Memory B cell (primary cell): ENCODE data around the gene MAOA.
"Not testable (repeated sequence)": the region's sequence is repeated elsewhere in the genome, so short reads cannot be mapped to it uniquely, and the experiment has no call there.

Experiments used
- ATAC-seq: fragments of 150-1000 bp; cut with Tn5 transposase; 2 replicates; pipeline ENCODE4 v1.10.0; 2021; ENCODE audit warnings: low read depth, mild to moderate bottlenecking, moderate library complexity
- DNase-seq, 2 donors: peaks; one replicate each; pipeline ENCODE4 v3.0.0; 2022; ENCODE audit warnings: low spot score in 2 of 2
- H3K27ac Mint-ChIP-seq: one replicate; pipeline ENCODE4 v1.8.0; 2022; ENCODE audit warnings: mild to moderate bottlenecking, moderate library complexity, mixed read lengths
- H3K27me3 Mint-ChIP-seq: one replicate; pipeline ENCODE4 v1.8.0; 2022; ENCODE audit warnings: mixed read lengths
- H3K36me3 Mint-ChIP-seq: one replicate; pipeline ENCODE4 v1.8.0; 2022; ENCODE audit warnings: mild to moderate bottlenecking, mixed read lengths
- H3K4me1 Mint-ChIP-seq: one replicate; pipeline ENCODE4 v1.8.0; 2022; ENCODE audit warnings: mixed read lengths
- H3K4me3 Mint-ChIP-seq: one replicate; pipeline ENCODE4 v1.8.0; 2022; ENCODE audit warnings: mild to moderate bottlenecking, moderate library complexity, mixed read lengths
- H3K9me3 Mint-ChIP-seq: one replicate; pipeline ENCODE4 v1.8.0; 2022; ENCODE audit warnings: mixed read lengths

Gene MAOA

DNA sequence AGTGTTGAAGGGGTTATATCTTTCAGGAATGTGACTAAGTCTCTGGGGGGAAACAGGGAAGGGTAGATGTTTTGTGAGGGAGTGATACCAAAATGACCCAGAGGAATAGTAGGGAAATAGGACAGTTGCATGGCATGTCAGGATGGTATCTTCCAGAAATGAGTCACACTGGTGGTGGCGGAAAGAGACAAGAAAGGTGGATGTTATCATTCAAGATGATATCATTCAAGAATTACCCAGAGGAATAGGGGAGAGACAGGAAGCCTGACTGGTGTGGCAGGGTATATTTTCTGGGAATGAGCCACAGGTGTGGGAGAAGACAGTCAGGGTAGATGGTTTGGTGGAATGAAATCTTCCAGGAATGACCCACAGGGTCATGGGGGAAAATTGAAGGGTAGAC lies 61.1 kb downstream of the MAOA start:
- Mint-ChIP-seq H3K27ac (no peak overlapping the region), H3K36me3 (no peaks in the 10 kb centered on the region), H3K4me1 (no peaks in the 10 kb centered on the region), H3K4me3 (no peak overlapping the region), H3K9me3 (no peaks in the 10 kb centered on the region), H3K27me3 (no peaks in the 10 kb centered on the region)
- DNase-seq (no peak), ATAC-seq (no peak)

DNA sequence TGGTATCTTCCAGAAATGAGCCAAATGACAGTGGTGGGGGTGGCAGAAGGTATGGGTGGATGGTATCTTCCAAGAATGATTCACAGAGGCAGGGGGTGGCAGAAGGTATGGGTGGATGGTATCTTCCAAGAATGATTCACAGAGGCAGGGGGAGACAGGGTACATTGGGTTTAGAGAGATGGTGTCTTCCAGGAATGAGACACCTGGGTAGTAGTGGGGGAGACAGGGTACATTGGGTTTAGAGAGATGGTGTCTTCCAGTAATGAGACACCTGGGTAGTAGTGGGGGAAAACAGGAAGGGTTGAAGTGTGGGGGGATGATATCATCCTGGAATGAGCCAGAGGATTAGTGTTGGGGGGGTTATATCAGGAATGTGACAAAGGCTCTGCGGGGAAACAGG lies 62.0 kb downstream of the MAOA start:
- no peak for DNase-seq
- H3K27ac Mint-ChIP-seq: no peak overlapping the region
- H3K4me3 Mint-ChIP-seq: no peak overlapping the region
- no peaks in the 10 kb centered on the region for H3K9me3 Mint-ChIP-seq
- no peaks in the 10 kb centered on the region for H3K4me1 Mint-ChIP-seq
- no peaks in the 10 kb centered on the region for H3K36me3 Mint-ChIP-seq
- ATAC-seq: no peak
- no peaks in the 10 kb centered on the region for H3K27me3 Mint-ChIP-seq

DNA sequence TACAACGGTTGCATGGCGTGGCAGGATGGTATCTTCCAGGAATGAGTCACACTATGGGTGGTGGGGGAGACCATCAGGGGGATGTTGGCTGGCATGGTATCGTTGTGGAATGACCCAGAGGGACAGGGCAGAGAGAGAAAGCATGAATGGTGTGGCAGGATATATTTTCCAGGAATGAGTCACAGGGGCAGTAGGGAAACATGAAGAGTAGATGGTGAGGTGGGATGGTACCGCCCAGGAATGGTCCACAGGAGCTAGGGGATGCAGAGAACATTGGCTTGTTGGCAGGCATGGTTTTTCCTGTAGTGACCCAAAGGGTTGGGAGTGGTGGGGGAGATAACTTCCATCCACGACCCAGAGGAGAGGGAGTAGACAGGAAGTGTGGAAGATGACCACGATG lies 62.4 kb downstream of the MAOA start:
- H3K27me3 Mint-ChIP-seq: no peaks in the 10 kb centered on the region
- no peak overlapping the region for H3K4me3 Mint-ChIP-seq
- no peaks in the 10 kb centered on the region for H3K4me1 Mint-ChIP-seq
- H3K9me3 Mint-ChIP-seq: no peaks in the 10 kb centered on the region
- no peak overlapping the region for H3K27ac Mint-ChIP-seq
- DNase-seq: no peak
- no peak for ATAC-seq
- no peaks in the 10 kb centered on the region for H3K36me3 Mint-ChIP-seq

DNA sequence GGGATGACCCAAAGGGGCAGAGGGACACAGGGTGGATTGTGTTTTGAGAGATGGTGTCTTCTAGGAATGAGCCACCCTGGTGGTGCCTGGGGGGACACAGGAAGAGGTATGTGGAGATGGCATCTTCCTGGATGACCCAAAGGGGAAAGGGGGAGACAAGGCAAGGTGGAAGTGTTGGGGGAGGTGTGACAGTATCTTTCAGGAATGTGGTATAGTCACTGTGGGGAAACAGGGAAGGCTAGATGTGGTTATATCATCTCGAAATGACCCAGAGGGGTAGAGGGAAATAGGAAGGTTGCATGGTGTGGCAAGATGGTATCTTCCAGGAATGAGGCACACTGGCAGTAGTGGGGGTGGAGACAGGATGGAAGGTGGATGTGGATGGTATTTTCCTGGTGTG lies 62.9 kb downstream of the MAOA start:
- H3K4me1 Mint-ChIP-seq: no peaks in the 10 kb centered on the region
- no peak overlapping the region for H3K27ac Mint-ChIP-seq

DNA sequence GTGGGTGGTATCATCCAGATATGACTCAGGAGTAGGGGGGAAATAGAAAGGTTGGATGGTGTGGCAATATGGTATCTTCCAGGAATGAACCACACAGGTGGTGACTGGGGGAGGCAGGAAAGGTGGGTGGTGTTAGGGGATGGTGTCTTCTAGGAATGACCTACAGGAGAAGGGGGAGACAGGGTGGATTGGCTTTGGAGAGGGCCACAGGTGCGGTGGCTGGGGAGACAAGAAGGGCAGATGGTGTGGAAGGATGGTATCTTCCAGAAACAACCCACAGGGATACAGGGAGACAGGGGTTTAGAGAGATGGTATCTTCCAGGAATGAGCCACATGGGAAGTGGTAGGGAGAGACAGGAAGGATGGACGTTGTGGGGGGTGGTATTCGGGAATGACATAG lies 64.0 kb downstream of the MAOA start:
- Mint-ChIP-seq H3K9me3 (no peaks in the 10 kb centered on the region), H3K27me3 (no peaks in the 10 kb centered on the region), H3K4me1 (no peaks in the 10 kb centered on the region), H3K27ac (no peak overlapping the region), H3K36me3 (no peaks in the 10 kb centered on the region), H3K4me3 (no peak overlapping the region)
- DNase-seq (no peak), ATAC-seq (no peak)

More for the DNA sequence above, 62.9 kb downstream of the MAOA start:
- DNase-seq (no peak), ATAC-seq (no peak)
- no peaks in the 10 kb centered on the region for H3K36me3 Mint-ChIP-seq
- no peaks in the 10 kb centered on the region for H3K27me3 Mint-ChIP-seq
- H3K9me3 Mint-ChIP-seq: no peaks in the 10 kb centered on the region
- H3K4me3 Mint-ChIP-seq: no peak overlapping the region

DNA sequence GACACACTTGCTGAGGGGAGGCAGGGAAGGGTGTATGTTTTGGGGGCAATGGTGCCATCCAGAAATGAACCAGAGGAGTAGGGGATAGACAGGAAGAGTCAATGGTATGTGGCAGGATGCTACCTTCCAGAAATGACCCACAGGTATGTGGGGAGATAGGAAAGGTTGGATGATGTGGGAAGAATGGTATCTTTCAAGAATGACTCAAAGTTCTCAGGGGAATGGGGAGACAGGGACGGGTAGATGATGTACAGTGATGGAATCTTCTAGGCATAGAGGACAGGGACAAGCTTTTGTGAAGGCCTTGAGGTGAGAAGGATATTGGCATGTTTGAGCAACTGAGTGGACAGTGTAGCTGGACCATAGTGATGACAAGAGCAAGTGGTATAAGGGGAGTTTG lies 64.9 kb downstream of the MAOA start:
- no peaks in the 10 kb centered on the region for H3K36me3 Mint-ChIP-seq
- H3K27ac Mint-ChIP-seq: no peak overlapping the region
- H3K4me3 Mint-ChIP-seq: no peak overlapping the region
- DNase-seq: no peak
- no peaks in the 10 kb centered on the region for H3K9me3 Mint-ChIP-seq
- H3K27me3 Mint-ChIP-seq: no peaks in the 10 kb centered on the region
- no peaks in the 10 kb centered on the region for H3K4me1 Mint-ChIP-seq
- no peak for ATAC-seq

DNA sequence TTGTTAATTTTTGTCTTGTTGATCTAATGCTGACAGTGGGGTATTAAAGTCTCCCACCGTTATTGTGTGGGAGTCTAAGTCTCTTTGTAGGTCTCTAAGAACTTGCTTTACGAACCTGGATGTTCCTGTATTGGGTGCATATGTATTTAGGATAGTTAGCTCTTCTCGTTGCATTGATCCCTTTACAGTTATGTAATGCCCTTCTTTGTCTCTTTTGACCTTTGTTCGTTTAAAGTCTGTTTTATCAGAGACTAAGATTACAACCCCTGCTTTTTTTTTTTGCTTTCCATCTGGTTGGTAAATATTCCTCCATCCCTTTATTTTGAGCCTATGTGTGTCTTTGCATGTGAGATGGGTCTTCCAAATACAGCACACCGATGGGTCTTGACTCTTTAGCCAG lies 69.1 kb downstream of the MAOA start:
- not testable (repeated sequence) for H3K27ac Mint-ChIP-seq, H3K36me3 Mint-ChIP-seq, ATAC-seq, H3K4me3 Mint-ChIP-seq, H3K4me1 Mint-ChIP-seq, H3K27me3 Mint-ChIP-seq, DNase-seq, H3K9me3 Mint-ChIP-seq

DNA sequence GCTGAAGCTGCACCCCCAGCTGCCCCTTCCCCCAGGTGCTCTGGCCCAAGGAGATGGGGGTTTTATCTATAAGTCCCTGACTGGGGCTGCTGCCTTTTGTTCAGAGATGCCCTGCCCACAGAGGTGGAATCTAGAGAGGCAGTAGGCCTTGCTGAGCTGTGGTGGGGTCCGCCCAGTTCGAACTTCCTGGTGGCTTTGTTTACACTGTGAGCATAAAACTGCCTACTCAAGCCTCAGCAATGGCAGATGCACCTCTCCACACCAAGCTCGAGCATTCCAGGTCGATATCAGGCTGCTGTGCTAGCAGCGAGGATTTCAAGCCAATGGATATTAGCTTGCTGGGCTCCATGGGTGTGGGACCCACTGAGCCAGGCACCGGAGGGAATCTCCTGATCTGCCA lies 71.2 kb downstream of the MAOA start:
- ATAC-seq, DNase-seq, H3K27me3 Mint-ChIP-seq, H3K36me3 Mint-ChIP-seq, H3K4me1 Mint-ChIP-seq, H3K9me3 Mint-ChIP-seq, H3K4me3 Mint-ChIP-seq, H3K27ac Mint-ChIP-seq: not testable (repeated sequence)

DNA sequence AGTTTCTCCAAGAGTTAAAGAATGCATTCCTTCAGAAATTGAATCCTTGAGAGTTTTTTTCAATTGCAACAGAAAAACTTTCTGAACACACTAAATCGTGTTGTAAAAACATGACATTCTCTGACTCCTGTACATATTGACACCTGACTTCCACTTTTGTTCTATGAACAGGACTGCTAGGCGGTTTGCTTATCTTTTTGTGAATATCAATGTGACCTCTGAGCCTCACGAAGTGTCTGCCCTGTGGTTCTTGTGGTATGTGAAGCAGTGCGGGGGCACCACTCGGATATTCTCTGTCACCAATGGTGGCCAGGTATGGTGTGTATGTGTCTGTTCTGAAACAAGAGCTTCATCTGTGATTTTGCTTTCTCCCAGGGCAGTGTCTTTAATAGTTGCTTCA lies 71.9 kb downstream of the MAOA start:
- no peaks in the 10 kb centered on the region for H3K36me3 Mint-ChIP-seq
- peaks cover 6% of the 10 kb centered on the region for H3K27me3 Mint-ChIP-seq
- no peak overlapping the region for H3K4me3 Mint-ChIP-seq

DNA sequence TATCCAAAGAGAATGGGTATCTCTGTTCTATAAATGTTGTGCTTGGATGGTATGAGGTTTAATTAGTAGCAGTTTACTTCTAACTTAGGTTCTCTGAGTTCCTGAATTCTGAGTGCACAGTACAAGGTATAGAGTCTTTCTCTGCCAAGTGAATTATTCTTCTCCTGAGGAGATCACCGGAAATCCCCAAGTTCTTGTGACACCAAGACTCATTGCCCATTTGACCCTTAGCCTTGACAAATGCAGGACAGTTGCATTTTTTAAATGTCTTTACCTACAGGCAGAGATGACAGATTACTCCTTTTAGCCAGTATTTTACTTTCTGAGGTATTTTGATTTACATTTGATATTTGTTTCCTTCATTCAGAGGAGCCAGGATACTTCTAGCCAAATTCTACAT lies 72.9 kb downstream of the MAOA start:
- peaks cover 7% of the 10 kb centered on the region for H3K27me3 Mint-ChIP-seq
- H3K9me3 Mint-ChIP-seq: no peaks in the 10 kb centered on the region
- DNase-seq: no peak
- no peak overlapping the region for H3K4me3 Mint-ChIP-seq
- no peaks in the 10 kb centered on the region for H3K4me1 Mint-ChIP-seq
- no peak overlapping the region for H3K27ac Mint-ChIP-seq
- no peak for ATAC-seq
- no peaks in the 10 kb centered on the region for H3K36me3 Mint-ChIP-seq

More for the DNA sequence above, 71.9 kb downstream of the MAOA start:
- Mint-ChIP-seq H3K4me1 (no peaks in the 10 kb centered on the region), H3K27ac (no peak overlapping the region), H3K9me3 (no peaks in the 10 kb centered on the region)
- ATAC-seq (no peak), DNase-seq (no peak)

DNA sequence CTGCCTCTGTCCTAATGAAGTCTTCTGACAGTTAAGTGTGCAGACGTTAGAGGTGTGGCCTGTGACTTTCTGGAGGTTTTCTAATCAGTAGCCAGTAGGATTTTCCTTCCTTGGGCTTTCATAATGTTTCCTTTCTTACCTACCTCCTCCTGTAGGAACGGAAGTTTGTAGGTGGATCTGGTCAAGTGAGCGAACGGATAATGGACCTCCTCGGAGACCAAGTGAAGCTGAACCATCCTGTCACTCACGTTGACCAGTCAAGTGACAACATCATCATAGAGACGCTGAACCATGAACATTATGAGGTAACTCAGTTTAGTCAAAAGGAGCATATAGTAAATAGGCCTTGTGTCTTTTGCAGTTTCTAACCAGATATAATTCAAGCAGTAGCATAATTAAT lies 75.0 kb downstream of the MAOA start:
- no peak overlapping the region for H3K4me3 Mint-ChIP-seq
- no peaks in the 10 kb centered on the region for H3K4me1 Mint-ChIP-seq
- no peaks in the 10 kb centered on the region for H3K9me3 Mint-ChIP-seq
- peaks cover 7% of the 10 kb centered on the region for H3K27me3 Mint-ChIP-seq
- DNase-seq: no peak
- no peak for ATAC-seq
- no peak overlapping the region for H3K27ac Mint-ChIP-seq
- H3K36me3 Mint-ChIP-seq: no peaks in the 10 kb centered on the region

DNA sequence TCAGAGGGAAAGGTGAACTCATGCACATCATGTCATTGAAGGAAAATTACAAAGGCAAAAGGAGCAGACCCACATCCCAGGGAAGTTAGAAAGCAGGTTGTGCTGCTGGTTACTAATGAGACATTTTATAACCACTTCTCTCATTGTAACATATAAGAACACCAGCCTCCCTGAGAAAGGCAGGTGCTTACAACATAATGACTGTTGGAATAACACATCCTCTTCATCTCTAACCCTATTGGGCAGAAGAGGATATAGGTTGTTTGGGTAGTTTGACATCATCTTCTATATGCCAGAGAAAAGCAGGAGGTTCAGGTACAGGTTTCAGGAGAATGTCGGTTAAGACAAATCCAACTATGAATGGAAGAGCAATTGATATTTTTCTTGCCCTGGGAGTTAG lies 77.6 kb downstream of the MAOA start:
- ATAC-seq: no peak
- no peak overlapping the region for H3K4me3 Mint-ChIP-seq
- no peak for DNase-seq
- peaks cover 5% of the 10 kb centered on the region for H3K27me3 Mint-ChIP-seq
- no peaks in the 10 kb centered on the region for H3K9me3 Mint-ChIP-seq
- no peaks in the 10 kb centered on the region for H3K36me3 Mint-ChIP-seq
- no peaks in the 10 kb centered on the region for H3K4me1 Mint-ChIP-seq
- H3K27ac Mint-ChIP-seq: no peak overlapping the region

DNA sequence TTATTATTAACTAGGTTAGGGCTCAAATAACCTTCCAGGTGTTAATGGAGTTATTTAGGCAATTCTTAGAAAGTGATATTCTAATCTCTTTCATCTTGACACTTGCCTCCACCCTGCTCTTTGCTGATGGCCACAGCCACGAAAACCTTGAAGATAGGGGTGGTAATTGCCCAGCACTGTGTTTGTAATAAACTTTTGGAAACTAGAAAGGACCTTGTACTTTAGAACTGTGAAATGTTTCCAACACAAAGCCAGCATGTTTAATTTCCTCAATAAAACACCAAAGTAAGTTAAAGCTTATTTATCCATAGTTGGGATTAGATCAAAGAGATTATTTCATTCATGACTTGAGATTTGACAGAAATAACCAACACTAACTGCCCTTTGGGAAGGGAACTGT lies 78.3 kb downstream of the MAOA start:
- ATAC-seq: no peak
- DNase-seq: no peak
- H3K27ac Mint-ChIP-seq: no peak overlapping the region
- H3K9me3 Mint-ChIP-seq: no peaks in the 10 kb centered on the region
- no peaks in the 10 kb centered on the region for H3K4me1 Mint-ChIP-seq
- H3K36me3 Mint-ChIP-seq: no peaks in the 10 kb centered on the region
- peaks cover 5% of the 10 kb centered on the region for H3K27me3 Mint-ChIP-seq
- no peak overlapping the region for H3K4me3 Mint-ChIP-seq

DNA sequence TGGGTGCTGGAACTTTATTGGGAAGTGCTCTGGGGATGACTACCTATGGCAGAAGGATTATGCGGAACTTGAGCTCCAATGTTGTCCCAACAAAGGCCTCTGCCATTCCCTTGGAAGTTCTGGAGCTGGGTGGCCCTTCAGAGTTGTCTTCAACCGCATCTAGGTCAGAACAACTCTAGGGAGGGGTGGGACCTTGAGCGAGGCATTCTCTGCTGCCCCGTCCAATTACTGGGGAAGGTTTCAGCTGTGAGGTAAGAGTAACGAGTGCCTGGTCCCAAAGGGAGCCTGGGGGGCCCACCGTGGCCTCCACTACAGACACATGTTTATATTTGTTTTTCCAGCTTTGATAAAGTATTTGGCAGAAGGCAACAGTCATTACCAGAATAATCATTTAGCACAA lies 79.4 kb downstream of the MAOA start:
- Mint-ChIP-seq H3K9me3 (no peaks in the 10 kb centered on the region), H3K4me3 (no peak overlapping the region), H3K27ac (no peak overlapping the region), H3K36me3 (no peaks in the 10 kb centered on the region), H3K4me1 (no peaks in the 10 kb centered on the region), H3K27me3 (peaks cover 5% of the 10 kb centered on the region)
- ATAC-seq (no peak), DNase-seq (no peak)

DNA sequence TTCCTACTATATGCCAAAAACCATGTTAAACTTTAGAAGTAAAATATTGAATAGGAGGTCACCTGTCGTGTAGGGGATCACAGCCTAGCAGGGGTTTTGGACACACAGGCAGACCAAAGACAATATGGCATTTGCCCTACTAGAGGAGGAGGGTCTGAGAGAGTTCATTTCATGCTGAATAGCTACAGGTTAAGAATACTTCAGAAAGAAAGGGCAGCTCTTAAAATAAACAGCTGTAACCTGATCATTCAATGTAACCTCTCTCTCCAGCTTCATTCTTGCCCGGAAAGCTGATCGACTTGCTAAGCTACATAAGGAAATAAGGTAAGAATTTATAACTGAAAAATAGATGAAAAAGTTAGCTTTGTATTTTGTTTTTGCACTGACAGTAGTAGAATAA lies 79.9 kb downstream of the MAOA start:
- Mint-ChIP-seq H3K9me3 (no peaks in the 10 kb centered on the region), H3K27me3 (peaks cover 3% of the 10 kb centered on the region), H3K36me3 (no peaks in the 10 kb centered on the region), H3K27ac (no peak overlapping the region), H3K4me3 (no peak overlapping the region), H3K4me1 (no peaks in the 10 kb centered on the region)
- ATAC-seq (no peak), DNase-seq (no peak)
